Stimulated activated CD8-positive, alpha-beta memory T cell treated with anti-CD3 and anti-CD28 coated beads, Interleukin-7, amount 100 ng/mL, for 48 hours (primary cell): Measurements from ENCODE around the gene RPAIN.
A peak's percentile ranks its signal among the peaks of the same experiment; 100 is the strongest.

Source experiments
- DNase-seq, 2 donors: peaks; one replicate each; pipeline ENCODE4 v3.0.0-alpha.2; 2020; ENCODE audit warnings: low read depth in 1 of 2; ENCODE audit errors: extremely low read depth in 1 of 2

RPAIN gene, protein sequence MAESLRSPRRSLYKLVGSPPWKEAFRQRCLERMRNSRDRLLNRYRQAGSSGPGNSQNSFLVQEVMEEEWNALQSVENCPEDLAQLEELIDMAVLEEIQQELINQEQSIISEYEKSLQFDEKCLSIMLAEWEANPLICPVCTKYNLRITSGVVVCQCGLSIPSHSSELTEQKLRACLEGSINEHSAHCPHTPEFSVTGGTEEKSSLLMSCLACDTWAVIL

GRCh38 chr17:5419959-5420653, at the start of gene RPAIN:
TSS of gene RPAIN (plus strand) at chr17:5420182. CDS start at chr17:5420211, 29 bp downstream.
- peak; percentile 69 to 81 for DNase-seq

- no peak for DNase-seq
These were observed 49.6 kb upstream of the RPAIN start for GRCh38 chr17:5370411-5370810.

- no peak for DNase-seq
These were observed 46.9 kb upstream of the RPAIN start for GRCh38 chr17:5373112-5373511.

DNA sequence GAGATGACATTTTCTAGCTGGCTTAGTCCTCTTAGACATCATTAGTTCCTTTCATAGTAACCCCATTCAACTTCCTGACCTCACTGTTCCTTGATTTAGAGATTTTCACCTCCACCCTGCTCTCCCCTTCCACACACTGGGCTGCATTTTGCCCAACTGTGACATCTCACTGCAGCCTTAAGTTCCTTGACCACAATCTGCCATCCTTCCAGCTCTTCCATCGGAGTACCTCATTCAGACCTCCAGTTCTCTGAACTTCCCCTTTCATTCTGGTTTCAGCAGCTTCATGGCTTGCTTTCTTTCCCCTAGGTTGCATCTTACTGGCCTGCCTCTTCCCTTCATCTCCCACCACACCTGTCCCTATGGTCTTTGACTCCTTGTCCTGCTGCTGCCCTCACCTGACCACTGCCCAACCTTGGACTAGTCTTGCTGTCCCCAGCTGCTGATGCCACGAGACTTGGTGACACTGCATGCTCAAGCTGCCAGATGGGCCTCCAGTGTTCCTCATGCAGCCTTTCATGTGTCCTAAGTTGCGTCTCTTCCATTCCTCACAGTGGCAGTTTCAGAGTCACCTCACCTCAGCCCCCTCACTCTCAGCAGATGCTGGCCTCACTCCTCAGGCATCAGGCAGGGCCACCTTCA, 41.3 kb upstream of the RPAIN start:
- no peak for DNase-seq

- no peak for DNase-seq
These were observed 40.5 kb upstream of the RPAIN start for GRCh38 chr17:5379351-5380107.

DNA sequence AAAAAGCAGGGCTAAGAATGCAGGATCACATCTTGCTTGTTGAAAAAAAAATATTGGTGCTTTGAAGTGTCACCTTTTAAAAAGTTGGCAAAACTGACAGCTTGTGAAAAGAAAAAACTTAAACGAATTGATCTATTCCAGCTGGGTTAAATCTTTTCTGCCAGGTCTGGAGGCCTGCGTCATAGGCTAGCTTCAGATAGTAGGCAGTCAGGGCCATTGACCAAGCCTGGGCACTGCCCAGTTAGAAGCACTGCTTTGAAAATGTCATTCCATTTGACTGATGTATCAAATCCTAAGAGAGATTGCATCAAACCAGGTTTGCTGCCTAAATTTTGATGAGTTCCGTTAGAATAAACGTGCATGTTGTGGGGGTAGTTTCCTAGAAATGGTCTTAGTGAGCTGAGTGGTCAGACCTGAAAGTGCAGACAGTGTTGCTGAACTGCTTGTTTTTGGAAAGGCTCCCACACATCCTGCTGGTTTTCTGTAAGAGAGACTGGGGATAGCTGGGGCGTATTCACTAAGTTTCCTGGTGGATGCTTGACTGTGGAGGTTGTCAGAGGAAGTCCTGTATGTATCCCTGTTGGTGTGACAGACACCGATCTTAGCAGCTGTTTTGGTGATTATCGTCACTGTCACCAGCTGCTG, 39.4 kb upstream of the RPAIN start:
- no peak for DNase-seq

GRCh38 chr17:5381542-5381941, 38.4 kb upstream of the RPAIN start:
- no peak for DNase-seq

DNA sequence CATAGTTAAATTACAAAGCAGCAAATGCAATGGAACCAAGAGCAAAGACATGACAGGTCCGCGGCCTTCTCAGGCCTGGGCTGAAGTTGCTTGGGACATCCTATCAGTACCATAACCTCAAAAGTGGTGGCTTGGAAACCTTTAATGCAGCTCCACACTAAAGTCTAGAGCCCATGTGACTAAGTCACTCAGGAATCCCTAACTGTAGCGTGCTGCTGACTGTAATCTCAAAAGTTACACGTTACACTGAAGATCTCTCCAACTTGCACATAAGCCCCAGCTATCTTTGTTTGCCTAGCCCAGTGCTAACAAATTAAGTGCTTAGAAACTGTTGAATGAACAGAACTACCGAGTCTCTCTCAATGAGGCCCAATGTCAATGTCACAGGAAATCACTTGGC, 28.3 kb upstream of the RPAIN start:
- DNase-seq, result no peak

DNA sequence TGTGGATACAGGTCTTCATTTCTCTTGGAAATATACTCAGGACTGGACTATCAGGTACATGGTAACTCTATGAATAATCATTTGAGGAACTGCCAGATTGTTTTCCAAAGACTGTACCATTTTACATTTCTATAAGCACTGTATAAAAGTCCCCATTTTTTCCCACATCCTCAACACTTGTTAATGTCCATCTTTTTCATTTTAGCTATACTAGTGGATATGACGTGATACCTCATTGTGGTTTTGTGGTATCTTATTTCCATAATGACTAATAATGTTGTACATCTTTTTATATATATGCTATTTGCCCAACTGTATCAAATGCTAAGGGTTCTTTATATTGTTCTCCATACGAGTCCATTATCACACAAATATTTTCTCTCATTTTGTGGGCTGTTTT, 23.4 kb upstream of the RPAIN start:
- no peak for DNase-seq

- DNase-seq, result no peak
These were observed 20.2 kb upstream of the RPAIN start for GRCh38 chr17:5399767-5400166.

- no peak for DNase-seq
These were observed 14.6 kb upstream of the RPAIN start for GRCh38 chr17:5405400-5405799.

DNA sequence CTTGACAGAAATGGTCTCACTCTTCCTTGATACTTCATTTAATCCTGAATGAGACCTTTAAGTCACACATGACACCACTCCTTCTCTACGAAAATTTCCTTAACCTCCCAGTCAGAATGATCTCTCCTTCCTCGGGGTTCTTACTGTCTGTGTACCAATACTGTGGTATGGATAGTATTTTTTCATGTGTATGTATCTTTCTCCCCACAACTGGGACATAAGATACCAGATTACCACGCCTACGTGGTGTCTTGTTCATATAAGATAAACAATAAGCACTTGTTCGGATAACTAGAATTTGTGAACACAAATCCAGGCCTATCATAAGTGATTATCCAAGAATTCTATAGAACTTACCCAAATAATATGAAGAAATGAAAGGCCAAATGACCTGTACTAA, 11.8 kb upstream of the RPAIN start:
- DNase-seq, result no peak

GRCh38 chr17:5410594-5411272, 9.2 kb upstream of the RPAIN start:
- DNase-seq, result no peak

DNA sequence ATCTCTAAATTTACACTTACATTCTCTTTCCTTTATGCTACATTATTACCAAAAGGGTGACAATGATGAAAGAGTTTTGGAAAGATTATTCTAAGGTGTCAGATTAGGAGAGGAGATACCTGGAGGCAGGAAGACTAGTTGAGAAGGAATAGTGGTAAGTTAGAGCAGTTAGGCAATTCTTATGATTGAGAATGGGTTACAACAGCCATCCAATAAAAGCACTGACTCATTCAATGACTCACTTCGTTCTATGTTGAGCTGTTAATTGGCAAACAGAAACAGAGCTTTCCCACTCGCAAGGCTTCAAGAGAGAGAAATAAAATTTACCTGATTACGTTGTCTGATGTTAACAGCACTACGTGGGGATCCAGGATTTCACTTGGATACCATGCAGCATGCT, 6.3 kb upstream of the RPAIN start:
- DNase-seq, result no peak

DNA sequence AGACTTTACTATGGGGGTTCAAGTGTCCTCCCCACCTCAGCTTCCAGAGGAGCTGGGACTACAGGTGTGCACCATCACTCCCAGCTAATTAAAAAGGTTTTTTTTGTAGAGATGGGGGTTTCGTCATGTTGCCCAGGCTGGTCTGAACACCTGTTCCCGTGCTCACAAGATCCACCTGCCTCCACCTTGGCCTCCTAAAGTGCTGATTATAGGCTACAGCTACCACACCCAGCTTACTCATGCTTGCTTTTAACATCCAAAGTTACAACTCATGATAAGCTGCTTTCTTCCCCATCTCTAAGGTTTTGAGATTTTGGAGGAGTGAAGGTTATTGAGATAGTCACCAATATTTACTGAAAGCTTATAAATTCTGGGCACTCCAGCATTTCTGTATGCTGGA, 3.1 kb upstream of the RPAIN start:
- no peak for DNase-seq

- peak; percentile 8 to 50 for DNase-seq
These were observed 1.1 kb upstream of the RPAIN start for GRCh38 chr17:5418858-5419355.

GRCh38 chr17:5419356-5419958, 525 bp upstream of the RPAIN start, which contains the start of gene NUP88:
TSS of gene NUP88 (minus strand) at chr17:5419662. CDS start at chr17:5419650, 12 bp downstream.
- DNase-seq, result peak; percentile 94 to 97

DNA sequence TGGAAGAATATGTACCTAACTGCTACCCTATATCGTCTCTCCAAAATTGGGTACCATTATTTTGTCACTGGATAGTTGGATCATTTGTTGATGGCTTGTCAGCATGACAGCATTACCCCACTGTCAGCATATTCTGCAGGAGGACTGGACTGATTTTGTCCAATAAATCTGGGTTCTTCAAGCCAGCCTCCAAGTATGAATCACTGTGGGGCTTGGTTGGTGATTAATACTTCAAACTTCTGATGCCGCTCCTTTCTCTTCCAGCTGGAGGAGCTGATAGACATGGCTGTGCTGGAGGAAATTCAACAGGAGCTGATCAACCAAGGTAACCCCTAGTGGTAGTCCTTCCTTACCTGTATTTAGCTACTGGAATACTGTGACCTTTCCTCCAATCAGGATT, 2.5 kb downstream of the RPAIN start:
- no peak for DNase-seq

DNA sequence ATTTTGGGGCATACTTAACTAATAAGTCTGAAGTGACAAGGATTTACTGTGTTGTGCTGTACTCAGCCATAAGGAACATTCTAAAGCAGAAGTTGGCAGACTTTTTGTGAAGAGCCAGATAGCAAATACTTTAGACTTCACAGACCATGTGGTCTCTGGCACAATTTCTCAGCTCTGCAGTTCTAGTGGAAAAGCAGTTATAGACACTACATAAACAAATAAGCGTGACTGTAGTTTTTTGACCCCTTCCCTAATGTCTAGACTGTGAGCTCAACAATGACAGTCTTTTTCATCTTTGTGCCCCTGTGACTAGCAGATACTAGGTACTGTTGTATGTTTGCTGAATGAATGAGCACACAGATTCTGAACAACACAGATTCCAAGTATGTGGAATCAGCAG, 4.9 kb downstream of the RPAIN start:
- no peak for DNase-seq

DNA sequence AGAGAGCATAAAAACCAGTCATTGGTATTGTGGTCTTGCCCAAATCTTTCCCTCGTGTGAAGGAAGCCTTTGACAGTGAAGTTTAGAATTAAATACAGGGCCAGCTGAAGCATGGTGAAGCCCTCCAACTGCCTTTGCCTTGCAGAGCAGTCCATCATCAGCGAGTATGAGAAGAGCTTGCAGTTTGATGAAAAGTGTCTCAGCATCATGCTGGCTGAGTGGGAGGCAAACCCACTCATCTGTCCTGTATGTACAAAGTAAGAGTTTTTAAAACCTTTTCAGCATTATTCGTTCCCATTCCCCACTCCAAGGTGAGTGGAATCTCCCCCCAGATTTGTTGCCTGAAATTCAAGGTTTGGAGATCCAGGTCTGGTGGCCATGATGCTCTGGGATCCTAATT, 5.8 kb downstream of the RPAIN start:
- no peak for DNase-seq
